ENCODE measurements around the gene PSD.

Gene PSD

DNA sequence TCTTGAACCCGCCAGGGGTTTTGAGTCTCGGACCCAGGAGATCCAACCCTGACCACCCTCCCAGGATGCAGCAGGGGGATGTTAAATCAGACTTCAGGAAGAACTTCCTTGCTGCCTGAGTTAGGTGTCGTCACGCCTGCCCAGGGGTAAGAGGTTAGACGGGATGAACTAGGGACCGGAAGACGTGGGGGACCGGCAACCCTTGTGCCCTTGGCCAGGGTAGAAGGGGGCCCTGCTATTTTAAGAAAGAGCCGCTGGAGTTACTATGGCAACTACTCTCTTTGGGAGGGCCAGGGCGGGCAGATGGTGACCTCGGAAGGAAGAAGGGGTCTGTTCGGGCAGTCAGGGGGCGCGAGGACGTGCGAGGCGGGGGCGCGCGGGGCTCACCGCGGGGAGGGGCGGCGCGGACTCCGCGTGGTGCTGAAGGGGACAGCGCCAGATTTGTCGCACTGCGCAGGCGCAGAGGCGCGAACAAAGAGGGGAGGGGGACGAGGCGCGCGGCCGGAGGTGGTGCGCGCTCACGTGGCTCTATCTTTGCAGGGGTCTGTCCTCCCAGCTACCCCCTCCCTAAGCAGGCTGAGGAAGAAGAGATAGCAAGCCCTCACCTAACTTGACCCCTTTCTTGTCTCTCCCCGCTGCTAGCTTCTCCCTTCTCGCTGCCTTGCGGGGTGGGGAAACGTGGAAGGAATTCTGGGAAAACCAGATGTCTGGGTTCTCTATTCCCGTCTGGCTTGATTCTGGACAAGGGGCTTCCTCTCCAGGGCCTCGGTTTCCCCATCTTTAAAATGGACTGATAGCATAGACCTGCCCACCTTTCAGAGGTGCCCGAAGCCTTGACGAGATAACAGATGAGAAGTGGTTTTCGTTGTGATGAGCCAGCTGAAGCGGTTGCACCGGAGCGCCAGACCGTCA is 940 bp upstream of the PSD start:
- DNase-seq: peak; percentile 65

DNA sequence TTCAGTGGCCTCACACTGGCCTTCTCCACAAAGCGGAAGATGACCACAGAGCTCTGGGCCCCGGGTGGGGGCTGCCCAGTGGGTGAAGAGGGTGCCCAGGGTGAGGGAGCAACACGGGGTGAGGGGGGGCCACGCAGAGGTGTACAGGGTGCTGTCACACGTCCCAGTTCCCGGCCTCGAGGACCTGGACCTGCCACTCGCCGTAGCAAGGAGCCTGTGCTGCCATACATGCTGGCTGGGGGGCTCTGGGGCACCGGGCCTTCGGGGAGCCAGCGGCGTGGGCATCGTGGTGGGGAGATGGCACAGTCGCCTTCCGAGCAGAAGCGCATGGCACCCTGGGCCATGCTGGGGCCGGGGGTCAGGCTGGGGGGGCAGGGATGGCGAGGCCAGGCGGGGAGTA is 1.9 kb downstream of the PSD start:
- DNase-seq: no peak

DNA sequence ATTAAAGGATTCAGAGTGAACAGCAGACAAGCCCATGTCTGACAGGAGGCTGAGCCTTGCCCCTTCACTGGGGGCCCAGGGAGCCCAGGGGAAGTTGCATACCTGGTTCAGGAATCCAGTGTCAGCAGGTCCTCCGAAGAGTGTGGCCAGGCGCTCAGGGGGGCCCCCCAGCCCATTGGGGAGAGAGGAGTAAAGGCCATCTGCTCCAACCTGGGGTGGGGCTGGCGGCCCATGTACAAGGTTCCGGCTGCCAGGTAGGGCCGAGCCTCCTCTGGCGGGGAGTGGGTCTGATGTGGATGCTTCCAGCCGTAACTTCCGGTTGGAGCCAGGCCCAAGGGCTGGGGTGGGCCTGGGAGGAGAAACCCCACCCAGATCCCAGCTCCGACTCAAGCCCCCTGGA is 2.3 kb downstream of the PSD start:
- DNase-seq: no peak

DNA sequence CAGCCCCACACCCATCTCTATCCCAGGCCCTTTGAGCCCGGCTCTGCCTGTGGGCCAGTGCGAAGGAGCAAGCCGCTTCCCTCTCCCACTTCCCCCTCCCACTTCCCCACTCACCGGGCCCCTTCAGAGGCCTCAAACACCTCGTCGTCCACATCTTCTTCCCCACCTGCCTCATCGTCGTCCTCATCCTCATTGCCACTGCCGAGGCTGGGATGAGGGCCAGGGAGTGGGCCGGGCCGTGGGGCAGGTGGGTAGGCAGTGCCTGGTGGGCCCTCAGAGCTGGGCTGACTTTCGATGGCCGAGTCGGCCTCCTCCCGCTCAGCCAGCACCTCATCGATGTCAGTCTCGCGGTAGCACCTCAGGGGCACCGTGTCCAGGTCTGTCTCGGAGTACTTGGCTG is 3.8 kb downstream of the PSD start:
- no peak for DNase-seq

DNA sequence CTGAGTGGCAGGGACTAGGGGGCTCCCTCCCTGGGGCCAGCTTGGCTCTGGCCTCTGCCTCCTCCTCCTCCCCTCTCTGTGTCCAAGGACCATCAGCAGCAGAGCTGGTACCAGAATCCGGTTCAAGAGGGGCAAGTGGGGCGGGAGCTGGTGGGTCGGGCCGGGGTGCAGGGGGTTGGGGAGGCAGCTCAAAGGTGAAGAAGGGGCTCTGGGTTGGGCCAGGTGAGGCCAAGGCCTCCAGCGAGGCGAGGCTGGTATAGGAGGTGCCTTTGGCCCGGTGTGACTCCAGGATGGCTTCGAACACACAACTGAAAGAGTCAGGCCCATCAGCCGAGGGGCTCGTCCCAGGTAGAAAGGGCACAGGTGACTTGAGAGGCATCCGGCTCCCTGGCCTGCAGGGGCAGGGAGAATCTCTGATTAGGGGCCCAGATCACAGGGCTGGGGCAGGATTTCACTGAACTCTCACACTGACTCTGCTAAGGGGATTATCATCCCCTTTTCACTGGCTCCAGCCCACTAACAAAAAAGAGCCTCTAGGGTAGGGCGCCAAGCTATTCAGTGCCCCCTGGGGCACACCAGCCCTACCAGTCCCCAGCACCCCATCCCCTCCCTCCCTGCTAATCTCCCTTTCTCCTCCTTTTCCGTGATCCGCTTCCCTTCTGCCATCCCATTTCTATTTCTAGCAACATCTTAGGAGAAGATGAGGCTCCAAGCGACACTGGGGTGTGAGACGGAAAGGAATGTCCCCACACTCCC is 4.6 kb downstream of the PSD start:
- DNase-seq: no peak

DNA sequence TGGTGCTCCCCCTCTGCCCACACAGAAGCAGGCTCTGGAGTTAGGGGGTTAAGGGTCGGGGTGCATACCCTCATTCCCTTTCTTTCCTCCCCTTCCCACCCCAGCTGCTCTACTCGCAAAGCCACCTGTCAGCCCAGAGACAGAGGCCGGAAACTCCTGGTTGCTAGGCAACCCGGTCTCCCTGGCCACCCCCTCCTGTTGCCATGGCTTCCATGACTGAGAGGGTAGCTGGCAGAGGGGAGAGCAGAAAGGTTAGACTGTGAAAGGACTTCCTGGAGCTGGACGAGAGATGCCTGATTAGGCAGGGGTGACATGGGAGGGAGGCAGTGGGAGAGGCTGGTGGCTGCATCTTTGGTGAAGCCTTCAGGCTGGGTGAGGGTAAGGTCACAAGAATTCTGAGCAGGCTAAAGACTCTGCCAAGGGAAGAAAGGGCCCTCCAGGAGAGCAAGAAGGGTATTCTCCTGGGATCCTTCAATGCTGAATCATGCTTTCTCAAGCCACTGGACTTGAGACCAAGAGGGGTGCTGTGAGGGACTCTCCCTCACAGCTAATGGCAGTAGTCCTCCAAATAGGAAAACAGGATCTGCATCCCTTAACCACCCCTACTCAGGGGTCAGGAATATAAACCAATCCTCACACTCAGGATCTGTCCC is 5.4 kb downstream of the PSD start:
- no peak for DNase-seq

DNA sequence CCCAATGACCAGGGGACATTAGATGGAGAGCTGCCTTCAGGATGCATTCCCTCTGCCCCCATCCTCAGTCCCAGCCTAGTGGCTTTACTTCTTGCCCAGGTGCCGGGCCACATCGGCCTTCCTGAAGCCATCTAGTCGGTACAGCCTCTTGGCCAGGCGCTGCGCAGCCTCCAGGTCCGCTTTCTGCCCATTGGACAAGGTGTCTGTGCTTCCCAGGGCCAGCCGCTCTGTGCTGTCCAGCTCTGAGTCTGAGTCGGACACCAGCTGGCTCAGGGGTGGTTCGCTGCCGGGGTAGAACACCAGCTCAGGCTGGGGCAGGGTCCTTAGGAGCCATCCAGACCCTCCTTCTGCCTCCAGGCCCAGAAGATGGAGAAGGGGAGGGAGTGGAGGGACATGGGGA is 6.3 kb downstream of the PSD start:
- no peak for DNase-seq

DNA sequence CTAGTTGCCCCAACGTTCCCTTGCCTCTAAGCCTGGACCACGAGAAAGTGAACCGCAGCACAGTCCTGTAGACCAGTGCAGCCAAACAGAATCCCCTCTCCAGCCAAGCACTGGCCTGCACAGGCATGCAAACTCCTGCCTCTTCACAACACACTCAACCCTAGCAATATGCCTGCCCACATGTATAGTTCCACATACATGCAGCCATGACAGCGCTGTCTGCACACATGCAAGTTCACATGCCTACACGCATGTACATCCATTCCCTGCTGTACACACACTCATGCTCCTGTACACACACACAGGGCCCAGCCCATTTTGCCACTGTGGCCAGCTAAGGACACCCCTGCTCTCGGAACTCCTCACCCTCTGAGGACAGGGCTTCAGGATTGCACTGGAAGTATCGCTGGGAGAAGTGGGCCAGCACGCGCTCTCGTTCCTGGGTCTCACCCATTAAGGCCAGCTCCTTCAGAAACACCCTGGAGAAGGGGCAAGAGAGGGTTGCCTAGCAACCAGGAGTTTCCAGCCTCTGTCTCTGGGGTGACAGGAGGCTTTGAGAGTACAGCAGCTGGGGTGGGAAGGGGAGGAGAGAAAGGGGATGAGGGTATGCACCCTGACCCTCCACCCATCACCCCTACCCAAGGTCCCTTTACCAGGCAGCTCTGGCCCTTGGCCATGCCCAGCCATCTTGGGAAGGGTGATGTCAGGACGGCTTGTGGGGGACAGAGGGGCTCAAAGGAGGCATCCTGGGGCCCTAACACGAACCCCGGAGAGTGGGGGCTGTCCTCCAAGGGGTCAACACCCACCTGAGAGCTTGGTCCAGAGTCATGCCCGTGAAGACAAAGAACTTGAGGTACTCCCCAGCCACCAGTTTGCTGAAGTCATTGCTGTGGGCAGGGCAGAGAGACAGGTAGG is 7.0 kb downstream of the PSD start:
- no peak for DNase-seq

DNA sequence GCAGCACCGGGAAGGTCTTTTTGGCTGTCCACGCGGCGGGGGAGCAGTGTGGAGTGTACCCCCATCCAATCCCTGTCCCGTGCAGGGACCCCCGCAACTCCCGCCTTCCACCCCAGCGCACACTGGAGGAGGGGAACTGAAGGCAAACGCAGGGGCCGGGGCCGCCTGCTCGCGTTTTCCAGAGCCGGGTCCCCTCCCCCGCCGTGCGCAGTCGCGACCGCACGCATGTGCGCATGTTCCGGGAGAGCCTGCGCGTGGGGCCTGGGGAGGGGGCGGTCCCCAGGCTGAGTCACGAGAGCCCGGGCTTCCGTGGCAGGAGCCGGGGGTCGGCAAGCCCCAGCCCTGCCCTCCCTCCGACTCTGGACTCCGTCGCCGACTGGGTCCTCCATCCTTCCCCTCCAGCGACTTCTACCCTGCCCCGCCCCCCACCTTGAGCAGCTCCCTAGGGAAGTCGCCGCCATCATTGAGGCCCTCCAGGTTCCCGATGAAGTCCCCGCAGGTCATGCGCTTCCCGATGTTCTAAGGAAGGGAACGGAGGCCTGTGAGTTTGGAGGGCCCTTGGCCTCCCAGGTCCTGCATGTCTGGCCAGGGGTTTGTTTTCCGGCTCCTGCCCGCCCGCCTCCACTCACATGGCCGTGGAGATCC is 8.0 kb downstream of the PSD start:
- DNase-seq: no peak

DNA sequence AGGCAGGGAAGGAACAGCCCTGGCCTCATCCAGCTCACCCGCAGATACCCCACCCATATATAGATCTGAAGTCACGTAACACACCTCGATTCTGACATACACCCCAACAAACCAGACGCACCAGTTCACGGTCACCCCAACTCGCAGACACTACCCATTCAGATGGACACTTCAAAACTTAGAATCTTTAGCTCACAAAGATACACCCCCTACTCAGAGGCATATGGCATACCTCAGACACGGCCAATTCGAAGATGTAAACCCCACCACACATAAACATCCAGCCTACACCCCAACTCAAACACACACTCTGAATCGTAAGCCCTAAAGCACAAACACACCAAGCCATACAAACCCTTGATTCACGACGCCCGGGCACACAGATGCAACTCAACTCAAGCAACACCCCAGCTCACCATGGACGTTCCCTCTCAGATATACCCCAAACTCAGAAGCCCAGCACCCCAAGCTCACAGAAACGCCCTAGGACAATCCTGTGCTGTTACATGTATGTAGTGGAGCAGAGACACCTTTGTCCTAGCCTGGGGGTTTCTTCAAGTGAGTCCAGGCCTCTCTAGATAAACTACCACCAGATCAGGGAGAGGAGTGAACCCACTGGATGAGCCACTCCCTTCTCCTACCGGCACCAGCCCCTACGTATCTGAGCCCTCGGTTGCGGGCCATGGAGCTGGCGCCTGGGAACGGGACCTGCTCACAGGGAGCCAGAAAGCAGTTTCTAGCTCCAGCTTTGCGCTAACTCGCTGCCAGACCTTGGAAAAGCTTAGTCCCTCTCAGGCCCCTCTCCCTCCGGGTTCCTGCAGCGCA is 8.8 kb downstream of the PSD start:
- no peak for DNase-seq

DNA sequence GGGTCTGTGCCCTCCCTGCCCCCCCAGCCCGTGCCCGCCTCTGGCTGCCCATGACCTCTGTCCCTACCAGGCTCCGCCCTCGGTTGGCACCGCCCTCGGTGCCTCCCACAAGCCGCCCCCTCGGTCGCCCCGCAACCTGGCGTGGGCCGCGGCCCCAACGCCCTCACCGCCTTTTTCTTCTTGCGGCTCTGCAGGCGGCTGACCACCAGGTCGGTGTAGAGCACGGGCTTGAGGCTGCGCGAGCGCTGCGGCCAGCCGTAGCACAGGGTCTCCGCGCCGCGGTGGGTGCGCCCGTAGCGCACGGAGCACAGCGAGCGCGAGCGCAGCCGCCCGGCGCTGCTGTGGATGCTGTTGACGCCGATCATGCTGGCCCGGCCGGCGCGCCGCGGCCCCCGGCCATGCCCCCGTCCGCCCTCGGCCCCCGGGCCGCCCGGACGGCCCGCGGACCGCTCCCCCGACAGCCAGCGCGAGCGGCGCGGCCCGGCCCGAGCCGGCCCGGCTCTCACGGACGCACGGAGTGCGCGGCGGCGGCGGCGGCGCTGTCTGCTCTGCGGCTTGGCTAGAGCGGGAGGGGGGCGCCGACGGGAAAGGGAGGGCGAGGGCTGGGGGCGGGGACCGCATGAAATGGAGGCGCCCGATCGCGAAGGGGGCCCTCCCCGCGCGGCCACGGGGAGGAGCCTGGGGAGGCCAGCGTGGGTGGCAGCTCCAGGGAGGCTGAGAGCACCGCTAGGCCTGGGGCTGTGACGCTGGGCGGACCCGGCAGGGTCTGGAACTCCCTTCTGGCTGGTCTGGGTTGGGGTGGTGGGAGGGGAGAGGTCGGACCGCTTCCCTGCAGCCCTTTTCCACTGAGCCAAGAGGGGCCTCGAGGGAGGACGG is 9.6 kb downstream of the PSD start:
- peak; percentile 60 for DNase-seq

DNA sequence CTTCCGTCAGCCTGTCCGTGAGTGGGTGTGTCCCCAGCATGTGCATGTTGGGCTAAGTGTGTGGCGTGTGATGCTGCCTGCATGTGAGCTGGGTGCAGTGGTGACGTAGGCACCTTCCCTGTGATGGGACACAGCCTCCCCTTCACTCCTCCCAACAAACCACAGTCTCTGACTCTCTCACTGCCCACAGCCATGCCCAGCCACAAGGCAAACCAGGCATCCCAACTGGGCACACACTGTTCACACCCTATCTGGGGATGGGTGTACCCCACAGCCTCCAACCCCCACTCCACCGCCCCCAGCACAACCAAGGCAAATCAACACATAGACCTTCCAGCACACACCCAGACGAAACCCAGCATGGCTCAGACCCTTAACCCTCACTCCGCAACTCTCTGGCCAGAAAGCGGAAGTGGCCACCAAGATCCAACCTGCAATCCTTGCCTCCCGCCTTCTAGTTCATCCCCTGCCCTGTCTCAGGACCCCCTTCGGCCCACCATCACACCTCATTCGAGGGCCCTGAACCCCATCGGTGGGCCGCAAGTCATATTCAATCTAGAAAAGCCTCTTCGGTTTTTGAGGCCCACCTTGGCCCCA is 10.4 kb downstream of the PSD start:
- no peak for DNase-seq

DNA sequence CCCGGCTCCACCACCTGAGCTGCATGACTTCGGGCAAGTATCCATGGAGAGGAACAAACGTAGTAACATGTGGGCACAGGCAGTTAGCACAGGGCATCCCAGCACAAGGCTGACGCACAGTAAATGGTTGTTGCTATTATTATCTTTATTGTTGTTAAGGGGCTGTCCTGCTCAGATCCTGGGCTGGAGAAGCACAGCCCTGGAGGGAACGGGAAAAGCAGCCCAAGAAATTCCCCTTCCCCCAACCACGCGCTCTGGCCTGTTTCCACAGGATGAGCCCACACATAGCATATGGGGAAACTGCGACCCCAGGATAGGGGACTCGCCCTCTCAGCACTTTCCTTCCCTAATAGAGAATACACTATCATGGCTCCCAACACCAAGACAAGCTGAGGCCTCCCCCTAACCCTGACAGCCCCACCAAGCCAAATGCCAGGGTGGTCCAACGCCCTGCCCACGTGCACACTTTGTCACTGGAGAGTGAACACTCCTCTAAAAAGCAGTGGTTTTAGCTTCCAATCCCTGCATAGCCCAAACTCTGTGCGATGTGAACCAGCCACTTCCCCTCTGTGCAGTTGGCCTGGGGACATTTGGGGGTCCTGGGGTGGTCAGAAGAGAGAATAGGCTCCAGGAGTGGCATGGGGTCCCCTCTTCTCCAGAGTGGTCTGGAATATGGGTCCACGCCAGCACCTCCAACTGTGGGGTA is 11.0 kb downstream of the PSD start:
- DNase-seq: no peak

DNA sequence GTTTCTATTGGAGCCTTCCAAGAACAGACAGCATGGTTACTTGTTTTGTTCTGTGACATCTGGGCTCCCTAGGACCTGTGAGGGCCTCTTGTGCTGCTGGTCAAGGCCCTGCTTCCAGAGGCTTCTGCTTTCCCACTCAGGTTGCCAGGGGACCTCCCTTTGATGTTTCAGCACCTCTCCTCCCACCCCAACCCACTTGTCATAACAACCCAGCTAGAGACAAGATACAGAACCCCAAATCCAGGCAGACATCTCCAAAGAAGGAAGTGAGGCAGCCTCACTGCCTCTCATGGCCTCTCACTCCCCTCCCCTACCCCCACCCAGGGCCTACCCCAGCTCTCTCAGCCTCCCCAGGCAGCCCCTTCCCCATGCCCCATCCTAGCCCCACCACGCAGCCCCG is 11.8 kb downstream of the PSD start:
- no peak for DNase-seq

DNA sequence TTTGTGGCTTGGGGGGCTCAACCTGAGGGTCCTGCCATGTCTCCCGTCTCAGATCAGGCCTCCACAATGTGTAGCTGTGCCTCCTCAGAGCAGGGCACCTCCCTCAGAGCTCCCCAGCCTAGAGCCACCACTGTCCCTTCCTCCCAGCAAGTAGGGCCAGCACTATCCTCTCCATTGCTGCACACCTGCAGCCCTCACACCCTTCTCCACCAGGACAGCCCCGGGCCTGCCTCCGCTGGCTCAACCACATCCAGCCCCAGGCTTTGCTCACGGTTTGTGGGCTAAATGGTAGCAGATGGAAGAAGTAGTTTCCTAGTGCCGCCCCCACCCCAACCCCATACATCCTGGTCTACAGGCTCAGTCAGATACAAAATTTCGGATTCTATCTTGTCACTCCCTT is 13.0 kb downstream of the PSD start:
- DNase-seq: no peak

DNA sequence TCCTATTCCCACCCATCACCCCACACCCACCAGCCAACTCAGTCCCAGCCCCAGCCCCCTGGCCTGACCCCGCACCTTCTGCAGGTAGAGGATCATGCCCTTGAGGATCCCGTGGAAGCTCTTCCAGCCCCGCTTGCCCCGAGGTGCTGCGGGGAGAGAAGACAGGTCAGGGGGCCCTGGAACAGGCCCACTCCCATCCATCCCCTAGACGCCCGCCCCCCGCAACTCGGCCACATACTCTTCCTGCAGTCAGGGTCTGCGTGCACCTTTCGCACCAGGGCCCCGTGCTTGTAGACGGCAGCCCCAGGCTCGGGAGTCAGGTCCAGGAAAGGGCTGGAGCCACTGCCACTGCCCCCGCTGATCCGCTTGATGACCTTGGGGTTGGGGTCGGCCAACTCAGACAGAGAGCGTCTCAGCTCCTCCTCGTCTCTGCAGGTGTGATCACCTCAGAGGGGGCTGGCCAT is 13.4 kb downstream of the PSD start:
- DNase-seq: no peak

DNA sequence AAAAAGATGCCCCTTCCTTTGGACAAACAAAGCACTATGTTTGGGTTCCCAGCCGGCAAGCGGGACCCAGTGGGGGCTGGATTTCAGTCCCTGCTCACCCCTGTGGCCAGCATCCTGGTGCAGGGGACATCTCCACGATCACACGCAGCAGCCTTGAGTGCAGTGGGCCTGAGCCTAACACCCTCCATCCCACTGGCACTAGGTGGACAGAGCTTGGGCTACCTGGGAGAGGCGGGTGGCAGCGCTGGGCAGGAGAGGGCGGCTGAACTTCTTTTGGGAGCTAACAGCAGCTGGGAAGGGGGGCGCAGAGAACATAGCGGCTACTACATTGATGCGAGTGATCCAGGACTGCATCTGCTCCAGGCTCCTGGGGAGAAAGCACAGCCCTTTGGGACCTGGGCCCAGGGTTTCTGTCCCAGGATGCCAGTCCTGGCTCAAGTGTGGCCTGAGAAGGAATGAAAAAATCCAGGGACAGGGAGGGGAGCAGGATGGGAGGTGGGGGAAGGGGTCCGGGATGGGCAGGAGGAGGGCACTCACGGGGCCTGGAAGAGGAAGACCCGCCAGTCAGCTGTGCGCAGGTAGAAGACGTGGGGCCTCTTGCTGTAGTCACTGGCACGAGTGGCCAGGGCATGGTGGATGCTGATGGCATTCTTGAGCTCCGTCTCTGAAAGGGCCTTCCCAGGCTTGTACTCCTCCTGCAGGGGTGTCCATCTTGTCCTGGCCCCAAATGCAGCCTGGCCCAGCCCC is 14.1 kb downstream of the PSD start:
- no peak for DNase-seq

DNA sequence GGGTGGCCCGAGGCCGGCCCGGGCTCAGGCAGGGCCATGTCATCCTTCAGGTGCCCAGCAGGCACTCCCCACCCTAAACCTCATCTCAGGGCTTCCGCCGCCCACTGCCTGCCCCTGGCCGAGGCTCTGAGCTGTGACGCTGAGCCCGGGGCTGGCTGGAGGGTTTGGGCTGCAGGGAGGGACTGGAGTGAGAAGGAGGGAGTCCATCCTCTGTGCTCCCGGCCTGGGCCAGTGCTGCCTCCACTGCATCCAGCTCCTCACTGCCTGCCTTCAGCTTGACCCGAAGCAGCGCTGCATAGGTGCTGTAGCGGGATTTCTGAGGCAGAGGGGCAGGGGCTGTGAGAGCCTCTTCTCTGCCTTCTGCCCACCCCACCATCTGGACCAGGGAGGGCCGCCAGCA is 15.5 kb downstream of the PSD start:
- DNase-seq: no peak

Data from effector CD4-positive, alpha-beta T cell (primary cell).